ENCODE results near the gene TINCR.

GRCh38 chr19:5564930-5565329 lies 2.8 kb downstream of the TINCR start:
- TF ChIP-seq CTCF (IDR thresholded peaks at IDR 0.05) (no peak), ZFX (IDR thresholded peaks at IDR 0.05; ENCODE audit: borderline replicate concordance) (no peak)
